AG08396 (cell line): Measurements from ENCODE around the gene CARMIL1.
A peak's percentile ranks its signal among the peaks of the same experiment; 100 is the strongest.
"Not testable (repeated sequence)": the region's sequence is repeated elsewhere in the genome, so short reads cannot be mapped to it uniquely, and the experiment has no call there.

Experiments
- DNase-seq: peaks from one replicate; pipeline ENCODE4 v3.0.0; 2012; ENCODE audit warnings: low spot score, mixed read lengths

Gene CARMIL1

GRCh38 chr6:25578538-25578937, 299.4 kb downstream of the CARMIL1 start:
- DNase-seq = no peak

GRCh38 chr6:25579391-25579883, 300.3 kb downstream of the CARMIL1 start:
- no peak for DNase-seq

GRCh38 chr6:25579902-25580495, 300.8 kb downstream of the CARMIL1 start:
- no peak for DNase-seq

- DNase-seq = no peak
Observed at GRCh38 chr6:25582101-25582500, 302.9 kb downstream of the CARMIL1 start.

- no peak for DNase-seq
Observed at GRCh38 chr6:25583099-25583498, 303.9 kb downstream of the CARMIL1 start.

GRCh38 chr6:25583906-25584305, 304.7 kb downstream of the CARMIL1 start:
- no peak for DNase-seq

GRCh38 chr6:25585225-25585624, 306.1 kb downstream of the CARMIL1 start:
- no peak for DNase-seq

- not testable (repeated sequence) for DNase-seq
Observed at GRCh38 chr6:25586119-25586518, 306.9 kb downstream of the CARMIL1 start.

GRCh38 chr6:25586927-25587326, 307.8 kb downstream of the CARMIL1 start:
- DNase-seq = no peak

- no peak for DNase-seq
Observed at GRCh38 chr6:25590986-25591385, 311.8 kb downstream of the CARMIL1 start.

- no peak for DNase-seq
Observed at GRCh38 chr6:25596928-25597818, 318.0 kb downstream of the CARMIL1 start.

GRCh38 chr6:25599516-25600085, 320.4 kb downstream of the CARMIL1 start:
- no peak for DNase-seq

- DNase-seq = peak; percentile 21
Observed at GRCh38 chr6:25601800-25602673, 322.9 kb downstream of the CARMIL1 start.

GRCh38 chr6:25602674-25602982, 323.5 kb downstream of the CARMIL1 start:
- no peak for DNase-seq

- DNase-seq = no peak
Observed at GRCh38 chr6:25603251-25603650, 324.1 kb downstream of the CARMIL1 start.

- DNase-seq = no peak
Observed at GRCh38 chr6:25606151-25606550, 327.0 kb downstream of the CARMIL1 start.

- DNase-seq = no peak
Observed at GRCh38 chr6:25608558-25609174, 329.5 kb downstream of the CARMIL1 start.

- DNase-seq = no peak
Observed at GRCh38 chr6:25612666-25613065, 333.5 kb downstream of the CARMIL1 start.

GRCh38 chr6:25613415-25613814, 334.2 kb downstream of the CARMIL1 start:
- no peak for DNase-seq

- no peak for DNase-seq
Observed at GRCh38 chr6:25614052-25614451, 334.9 kb downstream of the CARMIL1 start.

- DNase-seq = no peak
Observed at GRCh38 chr6:25615471-25615870, 336.3 kb downstream of the CARMIL1 start.

GRCh38 chr6:25617997-25618396, 338.8 kb downstream of the CARMIL1 start:
- no peak for DNase-seq
